Activated CD4-positive, alpha-beta T cell treated with anti-CD3 and anti-CD28 coated beads for 48 hours (primary cell): ENCODE measurements around the gene NCAN.

ENCODE experiments used
- DNase-seq: peaks from one replicate; pipeline ENCODE4 v3.0.0-alpha.2; 2020

NCAN gene

DNA sequence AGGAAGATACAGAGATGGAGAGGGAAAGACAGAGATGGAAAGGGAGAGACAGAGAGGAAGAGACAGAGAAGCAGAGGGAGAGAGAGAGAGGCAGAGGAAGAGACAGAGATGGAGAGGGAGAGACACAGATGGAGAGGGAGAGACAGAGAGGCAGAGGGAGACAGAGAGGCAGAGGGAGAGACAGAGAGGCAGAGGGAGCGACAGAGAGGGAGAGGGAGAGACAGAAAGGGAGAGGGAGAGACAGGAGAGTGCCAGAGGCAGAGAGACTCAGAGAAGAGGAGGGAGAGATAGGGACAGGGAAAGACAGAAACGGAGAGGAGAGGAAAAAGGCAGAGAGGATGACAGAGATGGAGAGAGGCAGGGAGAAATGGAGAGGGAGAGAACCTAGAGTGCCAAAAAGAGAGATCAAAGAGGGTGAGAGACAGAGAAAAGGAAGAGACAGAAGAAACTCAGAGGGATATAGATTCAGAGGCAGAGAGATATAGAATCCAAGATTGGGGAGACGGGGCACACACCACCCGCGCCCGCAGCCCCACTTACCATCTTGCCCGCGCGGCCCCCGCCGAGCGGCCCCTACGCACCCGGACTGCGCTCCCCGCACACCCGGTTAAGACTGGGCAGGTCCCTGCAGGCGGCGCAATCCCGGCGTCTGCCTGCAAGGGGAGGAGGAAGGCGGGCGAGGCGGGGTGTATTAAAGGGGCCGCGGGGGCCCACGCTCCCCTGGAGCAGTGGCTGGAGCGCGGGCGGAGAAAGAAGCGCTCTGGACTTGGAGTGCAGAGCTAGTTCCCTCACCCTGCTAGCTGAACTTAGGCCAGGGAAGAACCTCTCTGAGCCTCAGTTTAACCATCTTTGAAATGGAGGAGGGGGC lies 50.7 kb downstream of the NCAN start:
- no peak for DNase-seq

DNA sequence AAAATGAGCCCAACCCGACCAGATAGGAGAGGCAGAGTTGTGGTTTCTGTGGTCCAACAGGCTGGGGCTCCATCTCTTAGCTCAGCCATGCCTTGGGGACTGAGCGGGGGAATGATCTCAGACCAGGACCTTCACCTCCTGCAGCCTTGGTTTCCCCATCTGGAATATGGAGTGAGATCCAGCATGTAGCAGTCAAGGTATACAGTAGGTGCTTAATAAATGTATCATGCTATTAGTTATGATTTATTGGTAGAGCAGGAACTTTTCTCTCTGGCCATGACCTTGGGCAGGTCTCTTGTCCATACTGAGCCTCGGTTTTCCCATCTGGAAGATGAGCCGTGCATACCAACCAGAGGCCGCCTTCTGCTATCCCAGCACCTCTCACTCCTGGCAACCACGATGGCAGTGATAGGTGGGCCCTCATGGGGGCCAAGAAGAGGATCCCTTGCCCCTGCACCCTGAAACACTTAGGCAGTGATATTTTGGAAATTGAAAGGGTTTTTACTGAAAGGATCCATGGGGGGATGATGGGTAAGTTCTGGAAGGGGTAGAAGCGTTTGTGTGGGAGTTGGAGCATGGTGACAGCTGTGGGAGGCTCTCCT lies 52.2 kb downstream of the NCAN start:
- no peak for DNase-seq

- no peak for DNase-seq
Measured at GRCh38 chr19:19267305-19267704, 55.5 kb downstream of the NCAN start.

DNA sequence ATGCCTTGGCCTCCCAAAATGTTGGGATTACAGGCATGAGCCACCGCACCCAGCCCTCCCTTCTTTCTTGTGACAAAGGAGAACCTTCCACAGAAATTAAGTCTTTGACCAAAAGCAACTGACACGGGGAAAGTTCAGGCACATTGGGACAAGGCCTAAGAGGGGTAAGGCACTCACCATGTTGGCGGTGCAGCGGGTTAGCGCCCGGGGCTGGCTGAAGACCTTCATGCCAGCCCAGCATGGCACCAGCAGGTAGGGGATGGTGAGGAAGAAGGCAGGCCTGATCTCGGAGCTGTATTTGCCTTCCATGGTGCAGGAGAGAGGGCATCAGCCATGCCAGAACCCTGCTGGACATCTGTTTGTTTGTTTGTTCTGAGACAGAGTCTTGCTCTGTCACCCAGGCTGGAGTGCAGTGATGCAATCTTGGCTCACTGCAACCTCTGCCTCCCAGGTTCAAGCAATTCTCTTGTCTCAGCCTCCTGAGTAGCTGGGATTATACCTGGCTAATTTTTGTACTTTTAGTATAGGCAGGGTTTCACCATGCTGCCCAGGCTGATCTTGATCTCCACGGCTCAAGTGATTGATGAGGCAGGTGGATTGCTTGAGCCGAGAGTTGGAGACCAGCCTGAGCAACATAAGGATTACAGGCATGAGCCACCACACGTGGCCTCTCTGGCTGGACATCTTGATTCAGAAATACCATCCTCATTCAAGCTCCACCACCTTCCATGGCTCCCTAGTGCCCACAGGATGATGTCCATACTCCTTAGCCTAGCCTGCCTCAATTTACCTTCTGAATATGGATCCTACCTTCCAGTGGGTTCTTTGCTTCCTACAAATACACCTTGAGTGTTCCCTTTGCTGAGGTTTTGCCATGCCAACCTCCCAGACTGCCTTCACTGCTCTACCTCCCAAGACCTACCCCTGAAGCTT lies 57.0 kb downstream of the NCAN start:
- DNase-seq, result no peak

DNA sequence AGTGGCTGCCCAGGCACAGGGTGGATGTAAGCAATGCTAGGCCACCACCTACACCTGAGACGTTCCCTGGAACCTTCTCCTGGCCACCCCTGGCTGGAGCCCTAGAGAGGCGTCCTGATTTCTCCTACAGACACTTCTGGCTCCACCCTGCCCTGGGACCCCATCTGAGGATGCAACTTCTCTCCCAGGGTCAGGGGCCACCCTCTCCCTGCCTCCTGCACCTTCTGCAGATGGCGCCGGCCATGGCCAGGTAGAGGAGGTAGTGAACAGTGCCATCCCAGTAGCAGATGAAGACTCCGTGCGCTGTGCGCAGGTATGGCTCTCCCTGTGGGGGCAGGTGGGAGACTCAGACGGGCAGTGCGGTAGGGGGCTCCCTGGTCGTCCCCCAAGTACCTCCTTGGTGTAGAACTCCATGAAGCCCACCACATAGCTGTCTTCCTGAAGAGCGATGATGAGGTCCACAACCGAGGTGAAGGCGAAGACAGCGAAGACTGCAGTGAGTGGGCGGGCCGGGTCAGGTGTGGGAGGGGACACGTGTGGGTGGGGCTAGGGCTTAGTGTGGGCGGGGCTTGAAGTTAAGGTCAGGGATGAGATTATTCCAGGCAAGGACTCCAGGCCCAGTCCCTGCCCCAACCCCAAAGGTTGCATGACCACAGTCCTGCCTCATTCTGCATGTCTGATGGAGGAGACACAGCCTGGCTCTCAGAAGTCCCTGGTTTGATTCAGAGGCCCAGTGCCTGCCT lies 58.4 kb downstream of the NCAN start:
- DNase-seq, result no peak

- DNase-seq, result no peak
Measured at GRCh38 chr19:19270749-19271571, 59.2 kb downstream of the NCAN start.

GRCh38 chr19:19271828-19272599 lies 60.3 kb downstream of the NCAN start:
- no peak for DNase-seq

GRCh38 chr19:19274146-19274545 lies 62.4 kb downstream of the NCAN start:
- no peak for DNase-seq

- no peak for DNase-seq
Measured at GRCh38 chr19:19274716-19275565, 63.2 kb downstream of the NCAN start.

- no peak for DNase-seq
Measured at GRCh38 chr19:19276386-19276785, 64.6 kb downstream of the NCAN start.

DNA sequence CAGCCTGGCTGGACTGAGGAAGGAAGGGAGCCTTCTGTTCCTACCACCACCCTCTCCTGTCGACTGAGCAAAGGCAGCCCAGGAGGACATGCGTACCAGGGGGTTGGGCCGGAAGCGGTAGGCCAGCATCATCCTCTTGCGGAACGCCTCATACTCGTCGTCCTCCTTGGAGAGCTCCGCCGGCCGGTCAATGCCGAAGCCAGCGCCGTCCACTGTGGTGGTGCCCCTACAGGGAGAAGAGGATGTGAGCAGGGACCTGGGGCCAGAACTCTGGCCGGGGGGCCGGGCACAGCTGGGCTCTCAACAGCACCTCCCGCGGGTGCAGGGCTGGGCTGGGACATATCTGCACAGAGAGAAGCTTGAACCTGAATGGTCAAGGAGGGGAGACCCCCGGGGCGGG lies 65.1 kb downstream of the NCAN start:
- no peak for DNase-seq

DNA sequence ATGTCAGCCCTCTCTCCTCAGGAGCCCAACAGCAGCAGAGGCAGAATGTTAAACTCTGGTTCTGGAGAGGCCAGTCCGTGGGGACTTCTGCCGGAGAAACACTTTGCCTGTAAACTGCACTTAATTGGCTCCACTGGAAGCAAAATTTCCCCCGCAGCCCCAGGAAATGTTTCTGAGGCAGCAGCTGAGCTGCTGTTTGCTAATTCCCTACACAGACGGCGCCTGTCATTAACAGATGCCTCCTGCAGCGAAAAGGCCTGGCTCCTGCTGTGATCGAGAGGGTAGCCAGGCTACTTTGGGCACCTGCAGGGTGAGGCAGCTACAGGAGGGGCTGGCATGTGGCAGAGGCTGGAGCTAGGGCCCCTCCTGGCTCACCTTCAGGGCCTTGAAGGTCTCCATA lies 66.6 kb downstream of the NCAN start:
- no peak for DNase-seq

DNA sequence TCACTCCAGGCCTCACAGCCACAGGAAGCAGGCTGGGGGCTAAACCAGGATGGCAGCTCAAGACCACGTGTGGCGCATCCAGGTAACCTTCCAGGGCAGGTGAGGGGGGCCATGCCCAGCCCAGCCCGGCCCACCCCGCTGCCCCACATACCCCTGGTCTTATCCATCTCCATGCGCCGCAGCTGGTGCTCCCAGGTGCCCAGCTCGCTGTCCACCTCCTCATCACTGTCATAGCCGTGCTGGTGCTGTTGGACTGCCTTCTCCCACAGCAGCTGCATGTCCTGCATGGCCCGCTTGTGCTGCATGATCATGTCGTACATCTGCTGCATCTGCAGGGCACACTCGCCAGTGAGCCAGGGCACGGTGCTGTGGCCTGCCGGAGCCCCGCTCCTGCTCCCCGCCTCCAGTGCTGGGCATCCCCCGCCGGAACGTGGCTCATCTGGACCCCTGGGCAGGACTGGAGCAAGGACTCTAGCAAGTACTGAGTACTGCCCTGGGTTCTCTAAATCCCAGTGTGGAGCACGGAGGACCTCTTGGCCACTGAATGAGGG lies 67.4 kb downstream of the NCAN start:
- no peak for DNase-seq

DNA sequence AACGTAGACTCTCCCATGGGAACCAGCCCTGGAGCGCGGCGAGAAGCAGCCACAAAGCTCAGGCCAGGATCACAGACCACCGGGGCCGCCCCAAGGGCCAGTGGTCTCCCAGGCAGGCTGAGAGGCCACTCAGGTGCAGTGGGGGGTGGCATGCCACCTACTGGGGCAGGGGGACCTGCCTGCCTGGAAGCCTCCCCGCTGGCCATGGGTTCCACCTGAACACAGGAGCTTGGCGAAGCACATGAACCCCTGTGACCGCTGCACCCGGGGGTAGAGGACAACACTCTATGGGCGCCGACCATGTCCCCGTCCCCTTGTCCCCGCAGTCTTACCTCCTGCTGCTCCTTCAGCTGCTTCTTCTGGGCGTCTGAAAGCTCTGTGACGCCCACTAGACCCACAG lies 68.1 kb downstream of the NCAN start:
- DNase-seq, result no peak

DNA sequence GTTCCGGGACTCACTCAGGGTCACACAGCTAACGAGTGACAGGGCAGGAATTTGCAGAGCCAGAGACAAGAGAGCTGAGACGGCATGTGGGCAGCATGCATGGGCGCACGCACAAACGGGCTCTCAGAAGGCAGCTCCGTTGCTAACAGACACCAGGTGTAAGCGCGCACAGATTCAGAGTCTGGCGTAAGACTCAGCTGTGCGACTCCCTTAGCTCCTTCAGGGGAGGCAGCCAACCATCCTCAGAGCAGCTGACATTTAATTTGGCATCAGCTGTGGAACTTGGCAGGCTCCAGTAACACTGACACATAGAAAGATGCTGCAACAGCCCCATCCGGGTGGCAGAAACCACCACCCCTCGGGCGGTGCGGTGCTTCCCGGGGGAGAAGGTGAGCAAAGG lies 68.8 kb downstream of the NCAN start:
- DNase-seq, result no peak

DNA sequence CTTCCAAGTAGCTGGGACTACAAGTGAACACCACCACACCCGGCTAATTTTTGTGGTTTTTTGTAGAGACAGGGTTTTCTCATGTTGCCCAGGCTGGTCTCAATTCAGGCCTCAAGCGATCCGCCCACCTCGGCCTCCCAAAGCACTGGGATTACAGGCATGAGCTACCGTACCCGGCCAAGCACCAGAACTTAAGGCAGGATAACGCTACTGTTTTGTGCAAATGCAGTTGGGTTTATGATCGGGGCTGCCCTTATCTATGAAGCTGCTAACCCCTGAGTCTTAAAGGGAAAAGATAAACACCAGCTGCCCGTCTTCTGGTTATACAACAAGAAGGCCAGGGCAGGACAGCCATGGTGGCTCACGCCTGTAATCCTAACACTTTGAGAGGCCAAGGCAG lies 73.9 kb downstream of the NCAN start:
- no peak for DNase-seq

- DNase-seq, result no peak
Measured at GRCh38 chr19:19292607-19293006, 80.8 kb downstream of the NCAN start.

DNA sequence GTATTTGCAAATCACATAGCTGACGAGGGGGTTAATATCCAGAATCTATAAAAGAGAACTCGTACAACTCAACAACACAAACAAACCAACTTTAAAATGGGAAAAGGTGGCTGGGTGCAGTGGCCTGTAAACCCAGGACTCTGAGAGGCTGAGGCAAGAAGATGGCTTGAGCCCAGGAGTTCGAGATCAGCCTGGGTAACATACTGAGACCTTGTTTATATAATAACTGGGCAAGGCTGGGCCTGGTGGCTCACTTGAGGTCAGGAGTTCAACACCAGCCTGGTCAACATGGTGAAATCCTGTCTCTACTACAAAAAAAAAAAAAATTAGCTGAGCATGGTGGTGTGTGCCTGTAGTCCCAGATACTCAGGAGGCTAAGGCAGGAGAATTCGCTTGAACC lies 83.2 kb downstream of the NCAN start:
- DNase-seq, result no peak

GRCh38 chr19:19296953-19297689 lies 85.4 kb downstream of the NCAN start:
- no peak for DNase-seq
